Activated CD8-positive, alpha-beta memory T cell treated with anti-CD3 and anti-CD28 coated beads, Interleukin-2, amount 10 ng/mL, durations not matched to agents 7 days and 5 days (primary cell): ENCODE data around the gene THSD7B. TPM values are rescaled to one million over a fixed set of nuclear protein-coding genes. Genes with fewer than 3 reads are reported as not detected.
A peak's percentile ranks its signal among the peaks of the same experiment; 100 is the strongest.

ENCODE experiments used
- ATAC-seq: fragments of 150-1000 bp; cut with Tn5 transposase; one replicate; pipeline ENCODE4 v1.10.0; 2021; ENCODE audit warnings: moderate library complexity
- CTCF ChIA-PET: fragments of 350-600 bp; sonication (Branson Sonifier 250); formaldehyde crosslinking; loops from one replicate; lab custom pipeline; 2021; ENCODE audit warnings: antibody characterized with exemption; lab: Charles Lee
- DNase-seq: peaks from one replicate; pipeline ENCODE4 v3.0.0-alpha.2; 2020
- H3K27ac Mint-ChIP-seq: one replicate; pipeline ENCODE4 v1.8.0; 2021; ENCODE audit warnings: mild to moderate bottlenecking, mixed read lengths
- H3K27me3 Mint-ChIP-seq: one replicate; pipeline ENCODE4 v1.8.0; 2021; ENCODE audit warnings: mixed read lengths
- H3K36me3 Mint-ChIP-seq: one replicate; pipeline ENCODE4 v1.8.0; 2021; ENCODE audit warnings: mild to moderate bottlenecking, mixed read lengths
- H3K4me1 Mint-ChIP-seq: one replicate; pipeline ENCODE4 v1.8.0; 2021; ENCODE audit warnings: mixed read lengths
- H3K4me3 Mint-ChIP-seq: one replicate; pipeline ENCODE4 v1.8.0; 2021; ENCODE audit warnings: mild to moderate bottlenecking, moderate library complexity, mixed read lengths
- H3K9me3 Mint-ChIP-seq: one replicate; pipeline ENCODE4 v1.8.0; 2022; ENCODE audit warnings: low read depth, mixed read lengths
- total RNA-seq, 2 experiments: library from RNA; stranded (reverse); gene quantifications; one replicate each; pipeline ENCODE4 v1.2.3, GENCODE V29; 2021

The THSD7B gene
- total RNA-seq, 2 experiments from 2014 or later = not detected

DNA sequence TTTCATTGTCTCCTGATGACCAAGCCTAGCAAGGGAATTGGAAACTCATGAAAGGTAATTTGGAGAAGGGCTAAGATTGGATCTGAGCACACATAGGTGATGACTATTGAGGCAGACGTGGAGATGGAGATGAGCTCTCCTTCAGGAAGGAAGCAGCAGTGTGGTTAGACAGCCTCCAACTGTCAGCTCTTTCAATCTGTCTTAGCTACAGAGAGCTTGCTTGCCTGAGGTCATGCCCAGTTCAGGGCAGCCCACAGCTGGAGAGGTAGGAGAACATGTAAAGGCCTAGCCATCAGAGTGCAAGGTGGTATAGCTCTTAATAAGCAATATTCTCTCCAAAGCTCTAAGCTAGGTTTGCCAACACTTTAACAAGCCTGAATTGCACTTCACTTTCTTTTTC lies 79.2 kb downstream of the THSD7B start:
- Mint-ChIP-seq H3K27me3 (no peaks in the 10 kb centered on the region), H3K36me3 (no peaks in the 10 kb centered on the region), H3K9me3 (no peaks in the 10 kb centered on the region), H3K4me1 (peaks cover 5% of the 10 kb centered on the region), H3K4me3 (no peak overlapping the region), H3K27ac (no peak overlapping the region)
- ATAC-seq = peak; percentile 45
- DNase-seq = no peak
- CTCF ChIA-PET = interaction anchor here (1.1 kb wide), 1 partner anchor 9 kb away, joined by 3 read pairs; no protein-coding TSS in a partner anchor

DNA sequence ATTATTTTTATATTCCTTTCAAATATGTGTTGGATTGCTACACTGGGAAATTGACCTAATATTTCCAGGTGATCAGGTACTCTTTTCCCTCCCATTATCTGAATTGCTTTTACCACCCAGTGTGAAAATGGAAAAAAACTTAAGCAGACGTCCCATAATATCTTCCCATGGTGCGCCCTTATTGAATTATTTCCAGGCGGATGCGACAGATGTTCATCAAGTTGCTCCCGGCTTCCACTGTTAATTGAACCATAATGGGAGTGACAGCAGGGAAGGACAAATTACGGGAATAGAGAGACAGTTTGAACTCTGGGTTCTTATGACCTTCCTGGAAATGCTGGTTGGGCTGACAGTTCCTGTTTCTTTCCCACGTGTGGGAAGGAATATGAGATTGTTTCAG lies 93.3 kb downstream of the THSD7B start:
- CTCF ChIA-PET = no interaction called here
- no peak overlapping the region for H3K27ac Mint-ChIP-seq
- H3K9me3 Mint-ChIP-seq = no peaks in the 10 kb centered on the region
- ATAC-seq (no peak), DNase-seq (no peak)
- H3K4me3 Mint-ChIP-seq = no peak overlapping the region
- no peaks in the 10 kb centered on the region for H3K36me3 Mint-ChIP-seq
- no peaks in the 10 kb centered on the region for H3K4me1 Mint-ChIP-seq
- no peaks in the 10 kb centered on the region for H3K27me3 Mint-ChIP-seq

DNA sequence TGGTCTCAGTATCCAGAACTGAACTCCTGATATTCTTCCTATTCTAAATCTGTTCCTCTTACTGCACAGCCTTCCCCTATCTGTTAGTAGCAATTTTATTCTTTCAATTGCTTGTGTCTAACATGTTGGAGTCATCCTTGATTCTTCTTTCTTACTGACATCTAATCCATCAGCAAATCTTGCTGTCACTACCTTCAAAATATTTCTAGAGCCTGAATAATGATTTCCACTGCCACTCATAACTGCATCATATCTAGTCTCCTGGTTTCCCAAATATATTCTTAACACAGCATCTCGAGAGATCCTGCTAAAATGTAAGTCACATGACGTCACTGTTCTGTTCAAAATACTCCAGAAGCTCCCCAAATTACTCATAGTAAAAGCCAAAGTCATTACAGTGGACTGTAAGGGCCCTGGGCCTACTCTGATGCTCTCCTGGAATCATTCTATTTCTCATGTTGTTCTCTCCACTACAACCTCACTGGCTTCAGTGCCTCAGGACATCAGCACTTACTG lies 95.2 kb downstream of the THSD7B start:
- Mint-ChIP-seq H3K27me3 (no peaks in the 10 kb centered on the region), H3K9me3 (no peaks in the 10 kb centered on the region), H3K36me3 (no peaks in the 10 kb centered on the region), H3K4me1 (no peaks in the 10 kb centered on the region), H3K27ac (no peak overlapping the region), H3K4me3 (no peak overlapping the region)
- CTCF ChIA-PET = no interaction called here
- DNase-seq = no peak
- ATAC-seq = no peak

DNA sequence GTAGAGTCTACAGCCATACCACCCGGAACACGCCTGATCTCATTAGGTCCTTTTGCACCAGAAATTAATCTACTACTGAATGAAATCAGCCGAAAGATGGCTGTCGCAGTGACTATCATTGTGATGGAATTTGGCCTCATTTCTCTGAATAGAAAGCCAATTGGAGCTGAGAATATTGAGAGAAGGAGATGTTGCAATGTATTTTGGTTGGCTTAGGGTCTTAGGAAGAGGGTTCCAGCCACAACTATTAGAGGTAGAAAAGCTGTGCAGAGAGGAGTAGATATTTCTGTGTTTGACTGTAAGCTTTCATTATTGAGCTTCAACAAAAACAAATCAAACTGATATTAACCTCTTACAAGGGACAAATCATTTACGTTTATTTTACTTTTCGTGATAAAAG lies 98.1 kb downstream of the THSD7B start:
- DNase-seq = no peak
- H3K36me3 Mint-ChIP-seq = no peaks in the 10 kb centered on the region

DNA sequence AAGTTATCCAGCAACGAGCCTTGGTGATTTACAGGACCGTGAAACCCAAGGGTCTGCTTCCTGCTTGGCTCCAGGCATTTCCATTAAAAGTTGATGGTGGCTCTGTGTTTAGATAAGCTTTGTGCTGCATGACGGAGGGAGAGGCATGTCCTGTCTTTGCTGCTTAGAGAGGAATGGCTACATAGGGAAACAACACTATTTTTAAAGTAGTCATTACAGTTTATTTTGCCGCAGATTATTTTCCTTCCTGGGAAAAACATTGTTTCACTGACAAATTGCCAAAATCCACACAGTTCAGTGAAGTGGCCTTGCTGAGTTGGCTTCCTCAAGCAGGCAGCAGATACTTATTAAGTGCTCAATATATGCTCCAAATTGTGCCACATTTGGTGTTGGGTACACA lies 98.5 kb downstream of the THSD7B start:
- ATAC-seq = no peak
- no peak for DNase-seq
- no peaks in the 10 kb centered on the region for H3K27me3 Mint-ChIP-seq
- H3K4me3 Mint-ChIP-seq = no peak overlapping the region
- no peaks in the 10 kb centered on the region for H3K4me1 Mint-ChIP-seq
- H3K36me3 Mint-ChIP-seq = no peaks in the 10 kb centered on the region
- H3K9me3 Mint-ChIP-seq = no peaks in the 10 kb centered on the region
- CTCF ChIA-PET = no interaction called here
- H3K27ac Mint-ChIP-seq = no peak overlapping the region

More for the DNA sequence above, 98.1 kb downstream of the THSD7B start:
- Mint-ChIP-seq H3K27ac (no peak overlapping the region), H3K4me1 (no peaks in the 10 kb centered on the region), H3K9me3 (no peaks in the 10 kb centered on the region), H3K4me3 (no peak overlapping the region), H3K27me3 (no peaks in the 10 kb centered on the region)
- ATAC-seq = no peak
- CTCF ChIA-PET = no interaction called here

DNA sequence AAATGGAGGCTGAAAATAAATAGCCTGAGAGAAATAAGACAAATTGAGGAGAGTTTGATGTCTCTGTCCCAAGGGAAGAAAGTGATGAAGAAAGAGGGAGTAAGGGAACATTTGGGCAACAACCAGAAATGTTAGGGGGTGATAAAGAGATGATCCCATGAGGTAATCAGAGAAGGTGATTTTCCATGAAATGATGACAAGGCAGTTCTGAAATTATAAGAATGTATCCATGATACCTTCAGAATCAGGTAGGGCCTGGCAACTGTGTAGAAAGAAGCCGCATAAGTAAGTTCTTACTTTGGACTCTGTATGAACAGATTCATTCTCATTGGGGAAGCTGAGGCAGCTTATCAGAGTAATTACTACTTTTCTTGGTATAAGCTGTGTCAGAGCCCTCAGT lies 106.1 kb downstream of the THSD7B start:
- Mint-ChIP-seq H3K27me3 (no peaks in the 10 kb centered on the region), H3K4me3 (no peak overlapping the region), H3K27ac (no peak overlapping the region), H3K4me1 (no peaks in the 10 kb centered on the region), H3K36me3 (no peaks in the 10 kb centered on the region), H3K9me3 (no peaks in the 10 kb centered on the region)
- CTCF ChIA-PET = no interaction called here
- ATAC-seq (no peak), DNase-seq (no peak)

DNA sequence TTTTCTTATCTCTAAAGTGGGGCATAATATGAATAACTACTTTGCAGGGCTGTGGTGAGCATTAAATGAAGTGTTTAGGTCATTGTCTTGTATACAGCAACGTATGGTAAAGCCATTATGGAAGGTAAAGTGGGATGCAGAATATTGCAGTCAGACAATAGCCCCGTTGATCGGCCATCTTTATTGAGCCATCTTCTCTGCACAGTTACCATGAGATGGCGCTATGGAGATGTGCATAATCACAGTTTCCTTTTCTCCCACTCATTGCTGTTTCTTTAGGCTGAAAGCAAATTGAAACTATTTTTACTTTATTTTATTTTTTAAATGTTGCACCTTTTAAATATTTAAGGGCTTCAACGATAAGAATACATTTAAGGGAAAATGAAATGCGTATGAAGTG lies 108.9 kb downstream of the THSD7B start:
- Mint-ChIP-seq H3K4me3 (no peak overlapping the region), H3K27me3 (no peaks in the 10 kb centered on the region), H3K27ac (no peak overlapping the region), H3K4me1 (no peaks in the 10 kb centered on the region), H3K36me3 (no peaks in the 10 kb centered on the region), H3K9me3 (no peaks in the 10 kb centered on the region)
- ATAC-seq (no peak), DNase-seq (no peak)
- CTCF ChIA-PET = no interaction called here

DNA sequence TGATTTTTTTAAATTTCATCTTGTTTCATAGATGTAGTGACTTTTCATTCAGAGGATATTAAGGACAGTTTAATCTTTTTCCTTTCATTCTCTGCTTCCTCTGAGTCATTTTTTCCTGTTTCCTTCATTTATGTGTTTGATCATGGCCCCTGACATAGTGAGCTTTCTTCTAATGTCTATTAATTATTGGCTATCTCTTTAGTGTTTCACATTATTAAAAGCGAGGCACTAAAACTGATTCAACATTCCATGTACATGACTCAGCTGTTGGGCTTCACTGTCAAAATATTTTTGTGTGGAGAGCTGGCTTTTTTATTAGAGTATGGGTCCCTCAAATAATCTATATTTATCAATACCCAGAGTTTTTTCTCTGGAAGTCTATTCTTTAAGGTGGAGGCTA lies 125.8 kb downstream of the THSD7B start:
- CTCF ChIA-PET = no interaction called here
- ATAC-seq (no peak), DNase-seq (no peak)
- Mint-ChIP-seq H3K4me3 (no peak overlapping the region), H3K27ac (no peak overlapping the region), H3K27me3 (no peaks in the 10 kb centered on the region), H3K4me1 (no peaks in the 10 kb centered on the region), H3K36me3 (no peaks in the 10 kb centered on the region), H3K9me3 (peaks cover 2% of the 10 kb centered on the region)

DNA sequence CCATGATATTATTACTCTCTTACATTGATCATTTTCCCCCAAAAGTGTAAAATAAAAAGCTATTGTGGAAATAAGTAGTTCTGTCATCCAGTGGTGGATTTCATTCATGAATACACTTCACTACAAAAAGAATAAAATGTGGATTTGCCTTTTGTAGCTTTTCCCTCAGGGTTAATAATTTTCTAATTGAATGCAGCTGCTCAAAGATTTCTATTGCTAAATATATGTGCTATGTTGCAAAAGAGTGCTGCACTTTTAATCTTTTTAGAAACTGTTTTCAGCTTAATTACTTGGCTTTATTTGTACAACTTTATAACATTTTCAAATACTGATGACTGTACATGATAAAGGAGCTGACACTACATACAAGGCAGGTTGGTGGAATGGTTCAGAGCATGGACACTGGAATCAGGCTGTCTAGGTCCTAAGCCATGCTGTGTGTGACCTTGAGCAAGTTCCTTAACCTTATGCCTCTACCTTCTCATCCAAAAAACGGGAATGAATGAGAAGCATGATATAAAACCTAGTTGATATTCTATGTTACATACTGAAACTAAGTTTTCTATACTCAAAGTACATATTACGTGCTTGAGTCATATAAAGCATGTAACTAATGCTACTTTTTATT lies 128.8 kb downstream of the THSD7B start:
- no peak for DNase-seq
- H3K4me1 Mint-ChIP-seq = no peaks in the 10 kb centered on the region
- no peak for ATAC-seq
- peaks cover 2% of the 10 kb centered on the region for H3K9me3 Mint-ChIP-seq
- H3K4me3 Mint-ChIP-seq = no peak overlapping the region
- H3K27me3 Mint-ChIP-seq = no peaks in the 10 kb centered on the region
- no peaks in the 10 kb centered on the region for H3K36me3 Mint-ChIP-seq
- H3K27ac Mint-ChIP-seq = no peak overlapping the region
- CTCF ChIA-PET = no interaction called here

DNA sequence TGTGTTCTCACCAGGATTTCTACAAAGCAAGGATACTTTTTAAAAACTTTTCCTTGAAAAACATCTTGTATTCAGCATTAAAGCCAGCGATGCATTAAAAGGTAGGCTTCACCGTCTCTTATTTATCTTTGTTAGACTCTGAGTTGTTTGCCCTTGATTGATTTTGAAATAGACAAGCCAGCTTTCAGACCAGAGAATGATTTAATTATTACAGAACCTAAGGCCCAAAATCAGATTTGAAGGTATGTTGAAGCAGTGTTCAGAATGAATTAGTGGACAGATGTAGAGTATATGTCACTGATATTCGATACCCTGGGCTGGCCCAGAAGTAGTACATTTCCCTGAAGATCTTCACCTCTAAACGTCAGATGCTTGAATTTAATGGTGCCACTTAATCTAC lies 136.4 kb downstream of the THSD7B start:
- H3K4me1 Mint-ChIP-seq = no peaks in the 10 kb centered on the region
- no peak for ATAC-seq
- H3K27me3 Mint-ChIP-seq = no peaks in the 10 kb centered on the region
- H3K9me3 Mint-ChIP-seq = no peaks in the 10 kb centered on the region
- H3K4me3 Mint-ChIP-seq = no peak overlapping the region
- CTCF ChIA-PET = no interaction called here
- no peaks in the 10 kb centered on the region for H3K36me3 Mint-ChIP-seq
- DNase-seq = no peak
- no peak overlapping the region for H3K27ac Mint-ChIP-seq

DNA sequence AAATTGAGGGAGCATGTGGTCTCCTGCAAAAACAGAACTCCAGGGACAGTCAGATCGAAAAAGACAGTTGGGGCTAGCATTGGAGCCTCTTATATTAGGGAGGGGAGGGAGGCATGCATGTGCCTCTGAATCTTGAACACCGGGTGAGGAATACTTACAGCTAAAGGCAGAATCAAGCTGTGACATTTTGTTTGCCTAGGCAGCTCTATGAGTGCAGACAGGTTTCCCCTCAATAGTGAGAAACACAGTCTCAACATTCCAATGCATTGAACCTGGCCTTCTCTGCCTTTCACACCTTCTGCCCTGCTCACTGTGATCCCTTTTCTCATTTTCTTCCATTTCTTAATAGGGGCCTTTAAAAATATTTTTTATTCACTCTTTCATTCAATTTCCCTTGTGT lies 140.4 kb downstream of the THSD7B start:
- Mint-ChIP-seq H3K27me3 (no peaks in the 10 kb centered on the region), H3K27ac (no peak overlapping the region), H3K9me3 (no peaks in the 10 kb centered on the region), H3K4me1 (no peaks in the 10 kb centered on the region), H3K36me3 (no peaks in the 10 kb centered on the region), H3K4me3 (no peak overlapping the region)
- ATAC-seq (no peak), DNase-seq (no peak)
- CTCF ChIA-PET = no interaction called here

DNA sequence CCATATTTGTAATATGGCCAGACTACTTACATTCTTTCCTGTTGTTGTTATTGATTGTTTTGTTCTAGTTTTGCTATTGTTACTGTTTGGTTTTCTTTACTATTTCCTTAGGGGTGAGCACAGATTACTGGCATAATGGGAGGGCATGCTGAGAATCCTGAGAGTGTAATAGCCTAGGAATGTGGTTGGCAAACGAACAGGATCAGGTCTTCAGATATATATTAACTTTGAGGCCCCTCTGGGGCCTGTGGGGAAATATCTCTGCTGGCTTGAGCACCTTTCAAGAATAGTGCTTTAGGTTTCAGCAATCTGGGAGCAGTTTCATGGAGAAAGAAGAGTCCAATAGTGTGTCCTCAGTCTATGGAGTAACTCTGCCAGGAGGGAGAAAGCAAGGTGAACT lies 144.4 kb downstream of the THSD7B start:
- Mint-ChIP-seq H3K27ac (no peak overlapping the region), H3K36me3 (no peaks in the 10 kb centered on the region), H3K27me3 (no peaks in the 10 kb centered on the region), H3K4me1 (no peaks in the 10 kb centered on the region), H3K9me3 (peaks cover 2% of the 10 kb centered on the region), H3K4me3 (no peak overlapping the region)
- DNase-seq (no peak), ATAC-seq (no peak)
- CTCF ChIA-PET = no interaction called here

DNA sequence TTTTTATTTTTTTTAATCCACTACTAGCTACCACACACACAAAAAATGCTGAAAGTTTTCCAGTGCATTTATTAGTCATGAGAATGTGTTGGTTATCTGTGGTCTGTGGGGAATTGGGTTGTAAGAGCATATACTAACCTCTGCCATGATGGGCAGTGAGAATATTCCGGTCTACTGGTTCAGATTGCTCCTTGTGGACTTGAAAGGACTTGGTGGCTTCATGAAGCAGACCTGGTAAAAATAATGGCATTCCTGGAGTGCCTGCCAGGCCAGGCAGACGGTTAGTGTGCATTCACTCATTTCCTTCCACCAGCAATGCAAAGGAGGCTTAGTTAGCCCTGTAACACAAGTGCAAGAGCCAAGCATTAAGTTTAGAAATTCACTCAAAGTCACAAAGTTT lies 150.8 kb downstream of the THSD7B start:
- CTCF ChIA-PET = no interaction called here
- H3K4me1 Mint-ChIP-seq = no peaks in the 10 kb centered on the region
- H3K27ac Mint-ChIP-seq = no peak overlapping the region
- no peak for DNase-seq
- H3K27me3 Mint-ChIP-seq = no peaks in the 10 kb centered on the region
- H3K36me3 Mint-ChIP-seq = no peaks in the 10 kb centered on the region
- no peak overlapping the region for H3K4me3 Mint-ChIP-seq
- H3K9me3 Mint-ChIP-seq = peaks cover 2% of the 10 kb centered on the region
- ATAC-seq = no peak

DNA sequence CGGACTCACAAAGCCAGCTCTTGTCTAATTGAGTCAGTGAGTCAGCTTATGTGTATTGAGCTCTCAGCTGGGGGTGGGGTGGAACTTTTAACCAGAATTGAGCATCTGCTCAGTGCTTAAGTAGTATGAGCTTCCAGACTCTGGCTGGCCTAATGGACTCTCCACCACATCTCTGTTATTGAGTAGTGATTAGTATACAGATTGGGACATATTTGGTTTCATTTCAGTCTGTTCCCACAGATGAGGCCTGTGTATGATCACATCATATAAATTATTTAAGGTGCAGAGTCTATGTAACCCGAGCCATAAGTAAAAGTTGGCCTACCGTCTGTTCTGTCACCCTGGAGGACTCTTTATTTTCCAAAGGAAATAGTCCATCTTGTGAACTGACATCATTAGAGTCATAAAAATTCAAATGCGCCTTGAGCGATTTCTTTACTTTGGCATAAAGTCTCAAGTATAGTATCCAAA lies 152.1 kb downstream of the THSD7B start:
- CTCF ChIA-PET = no interaction called here
- ATAC-seq = no peak
- H3K9me3 Mint-ChIP-seq = no peaks in the 10 kb centered on the region
- H3K4me3 Mint-ChIP-seq = no peak overlapping the region
- DNase-seq = no peak
- H3K27me3 Mint-ChIP-seq = no peaks in the 10 kb centered on the region
- H3K36me3 Mint-ChIP-seq = no peaks in the 10 kb centered on the region
- H3K4me1 Mint-ChIP-seq = no peaks in the 10 kb centered on the region
- no peak overlapping the region for H3K27ac Mint-ChIP-seq
